HEK293T (cell line): ENCODE measurements around the gene FLT3.

Source experiments
- CTCF ChIA-PET: fragments of 350-600 bp; formaldehyde crosslinking; extraction: SDS; loops from one replicate; lab custom pipeline; 2021; ENCODE audit warnings: antibody characterized with exemption, inconsistent platforms; lab: Yijun Ruan, JAX
- POLR2A ChIA-PET: fragments of 350-600 bp; formaldehyde crosslinking; extraction: SDS; loops from one replicate; lab custom pipeline; 2020; ENCODE audit warnings: antibody characterized with exemption, inconsistent platforms; lab: Yijun Ruan, JAX
- DNase-seq: peaks from one replicate; pipeline ENCODE4 v3.0.0; 2012; ENCODE audit warnings: mixed read lengths; ENCODE audit errors: extremely low spot score
- ARNT ChIP-seq: fragments of 450-650 bp; IDR thresholded peaks from 2 replicates; pipeline ENCODE4 v1.6.1; 2017; ENCODE audit warnings: mild to moderate bottlenecking
- BHLHE40 ChIP-seq: fragments of 450-650 bp; IDR thresholded peaks from 2 replicates; pipeline ENCODE4 v1.6.1; 2016; ENCODE audit warnings: mild to moderate bottlenecking, moderate library complexity, borderline replicate concordance
- CTBP1 ChIP-seq: fragments of 450-650 bp; IDR thresholded peaks from 2 replicates; pipeline ENCODE4 v1.6.1; 2016; ENCODE audit warnings: borderline replicate concordance
- ELF4 ChIP-seq: fragments of 450-650 bp; IDR thresholded peaks from 2 replicates; pipeline ENCODE4 v1.6.1; 2017; ENCODE audit warnings: antibody characterized with exemption
- FOXA1 ChIP-seq: fragments of 450-650 bp; IDR thresholded peaks from 2 replicates; pipeline ENCODE4 v1.6.1; 2016; ENCODE audit warnings: mild to moderate bottlenecking
- FOXK2 ChIP-seq: fragments of 450-650 bp; IDR thresholded peaks from 2 replicates; pipeline ENCODE4 v1.6.1; 2016; ENCODE audit warnings: mild to moderate bottlenecking
- FOXM1 ChIP-seq: fragments of 450-650 bp; IDR thresholded peaks from 2 replicates; pipeline ENCODE4 v1.6.1; 2017; ENCODE audit warnings: mild to moderate bottlenecking, borderline replicate concordance
- HDGF ChIP-seq: fragments of 450-650 bp; IDR thresholded peaks from 2 replicates; pipeline ENCODE4 v1.6.1; 2017; ENCODE audit warnings: antibody characterized with exemption, borderline replicate concordance
- L3MBTL2 ChIP-seq: fragments of 450-650 bp; conservative IDR thresholded peaks from 2 replicates; pipeline ENCODE4 v1.6.1; 2016; ENCODE audit warnings: mild to moderate bottlenecking
- LEF1 ChIP-seq: fragments of 450-650 bp; IDR thresholded peaks from 2 replicates; pipeline ENCODE4 v1.6.1; 2017; ENCODE audit warnings: mild to moderate bottlenecking, borderline replicate concordance
- NFRKB ChIP-seq: fragments of 450-650 bp; IDR thresholded peaks from 2 replicates; pipeline ENCODE4 v1.6.1; 2016; ENCODE audit warnings: mild to moderate bottlenecking, moderate library complexity
- PKNOX1 ChIP-seq: fragments of 450-650 bp; IDR thresholded peaks from 2 replicates; pipeline ENCODE4 v1.6.1; 2016
- SP1 ChIP-seq: fragments of 450-650 bp; IDR thresholded peaks from 2 replicates; pipeline ENCODE4 v1.6.1; 2017
- SUZ12 ChIP-seq: fragments of 450-650 bp; IDR thresholded peaks from 2 replicates; pipeline ENCODE4 v1.6.1; 2016; ENCODE audit warnings: mild to moderate bottlenecking
- TARDBP ChIP-seq: fragments of 450-650 bp; IDR thresholded peaks from 2 replicates; pipeline ENCODE4 v1.6.1; 2016
- ZNF384 ChIP-seq: fragments of 450-650 bp; IDR thresholded peaks from 2 replicates; pipeline ENCODE4 v1.6.1; 2016

FLT3 gene

GRCh38 chr13:28049880-28050875 is 50.2 kb downstream of the FLT3 start:
- DNase-seq: no peak
- CTCF ChIA-PET: no interaction called here
- POLR2A ChIA-PET: no interaction called here
- TF ChIP-seq SP1 (no peak), ELF4 (no peak), ARNT (no peak), FOXM1 (no peak), CTBP1 (no peak), FOXA1 (no peak), HDGF (no peak), FOXK2 (no peak), L3MBTL2 (no peak), SUZ12 (no peak), ZNF384 (no peak), BHLHE40 (no peak), TARDBP (no peak), LEF1 (no peak), NFRKB (no peak), PKNOX1 (no peak)

- TF ChIP-seq ZNF384 (no peak), FOXK2 (no peak), SP1 (no peak), LEF1 (no peak), FOXM1 (no peak), NFRKB (no peak), HDGF (no peak), ARNT (no peak), ELF4 (no peak), PKNOX1 (no peak), BHLHE40 (no peak), FOXA1 (no peak), TARDBP (no peak), L3MBTL2 (no peak), SUZ12 (no peak), CTBP1 (no peak)
- POLR2A ChIA-PET: no interaction called here
- DNase-seq: no peak
- CTCF ChIA-PET: no interaction called here
These were observed 51.2 kb downstream of the FLT3 start for GRCh38 chr13:28049215-28049614.

DNA sequence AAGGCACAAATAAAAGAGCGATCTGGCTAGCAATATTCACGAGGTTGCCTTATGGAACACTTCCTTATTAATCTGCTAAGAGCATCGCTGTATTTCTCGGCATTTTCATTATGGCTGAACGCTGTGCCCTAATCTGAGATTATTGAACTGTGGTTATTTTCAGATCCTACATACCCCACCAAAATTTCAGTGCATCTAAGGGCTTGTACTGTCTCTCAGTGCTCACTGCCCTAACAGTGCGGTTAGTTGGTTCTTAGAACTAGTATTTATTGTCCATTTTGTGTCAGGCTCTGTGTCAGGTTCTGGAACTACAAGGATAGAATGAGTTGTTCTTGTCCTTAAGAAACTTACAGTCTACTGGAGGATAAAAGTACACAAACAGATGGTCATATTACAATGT is 51.6 kb downstream of the FLT3 start:
- TF ChIP-seq ZNF384 (no peak), ARNT (no peak), L3MBTL2 (no peak), CTBP1 (no peak), PKNOX1 (no peak)
- ChIA-PET POLR2A (no interaction called here), CTCF (no interaction called here)
- no peak for DNase-seq

GRCh38 chr13:28047757-28048388 is 52.5 kb downstream of the FLT3 start:
- DNase-seq: no peak
- no peak for TF ChIP-seq PKNOX1
- TF ChIP-seq SUZ12: no peak
- no peak for TF ChIP-seq FOXA1
- TF ChIP-seq NFRKB: no peak
- TF ChIP-seq L3MBTL2: no peak
- TF ChIP-seq FOXM1: no peak
- TF ChIP-seq TARDBP: no peak
- TF ChIP-seq ELF4: no peak
- no peak for TF ChIP-seq ZNF384
- no peak for TF ChIP-seq LEF1
- CTCF ChIA-PET: no interaction called here
- POLR2A ChIA-PET: no interaction called here

DNA sequence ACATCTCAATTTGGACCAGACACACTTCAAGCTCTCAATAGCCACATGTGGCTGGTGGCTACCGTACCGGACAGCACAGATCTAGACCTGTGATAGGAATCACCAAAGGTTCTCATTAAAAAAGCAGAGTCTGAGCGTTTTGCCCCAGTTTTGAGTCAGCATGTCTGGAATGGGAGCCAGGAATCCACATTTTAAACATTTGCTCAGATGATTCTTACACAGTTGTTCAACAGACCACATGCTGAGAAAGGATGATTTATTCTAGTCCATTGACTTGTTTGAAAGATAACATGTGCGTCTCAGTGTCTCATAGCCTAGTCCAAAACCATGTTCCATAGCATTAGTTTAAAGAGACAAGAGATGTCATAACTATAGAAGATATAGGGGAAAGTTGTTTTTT is 53.4 kb downstream of the FLT3 start:
- ChIA-PET CTCF (no interaction called here), POLR2A (no interaction called here)
- DNase-seq: no peak
- TF ChIP-seq PKNOX1: no peak
- no peak for TF ChIP-seq CTBP1
- no peak for TF ChIP-seq SP1
- TF ChIP-seq SUZ12: no peak
- no peak for TF ChIP-seq ARNT
- no peak for TF ChIP-seq FOXM1
- TF ChIP-seq ZNF384: no peak
- no peak for TF ChIP-seq FOXA1
- TF ChIP-seq NFRKB: no peak
- no peak for TF ChIP-seq ELF4
- no peak for TF ChIP-seq TARDBP
- no peak for TF ChIP-seq FOXK2
- no peak for TF ChIP-seq LEF1
- TF ChIP-seq L3MBTL2: no peak
- no peak for TF ChIP-seq BHLHE40
- no peak for TF ChIP-seq HDGF
